ENCODE measurements around the gene BHLHA15.
A peak's percentile ranks its signal among the peaks of the same experiment; 100 is the strongest.

Gene BHLHA15

GRCh38 chr7:98189559-98189958 is 21.7 kb upstream of the BHLHA15 start:
- no peak for DNase-seq

GRCh38 chr7:98191668-98192431 is 19.4 kb upstream of the BHLHA15 start:
- DNase-seq, result no peak

- no peak for DNase-seq
Measured at GRCh38 chr7:98192781-98193457, 18.3 kb upstream of the BHLHA15 start.

GRCh38 chr7:98193474-98194180 is 17.6 kb upstream of the BHLHA15 start:
- no peak for DNase-seq

- no peak for DNase-seq
Measured at GRCh38 chr7:98194186-98194585, 17.1 kb upstream of the BHLHA15 start.

GRCh38 chr7:98194672-98195457 is 16.4 kb upstream of the BHLHA15 start:
- DNase-seq, result no peak

GRCh38 chr7:98196706-98197605 is 14.3 kb upstream of the BHLHA15 start:
- DNase-seq, result no peak

- DNase-seq, result no peak
Measured at GRCh38 chr7:98199131-98199530, 12.1 kb upstream of the BHLHA15 start.

GRCh38 chr7:98200364-98200763 is 10.9 kb upstream of the BHLHA15 start:
- no peak for DNase-seq

GRCh38 chr7:98202367-98203195 is 8.7 kb upstream of the BHLHA15 start:
- DNase-seq, result peak; percentile 77

GRCh38 chr7:98203261-98203963 is 7.8 kb upstream of the BHLHA15 start:
- no peak for DNase-seq

GRCh38 chr7:98203964-98204605 is 7.2 kb upstream of the BHLHA15 start:
- DNase-seq, result no peak

GRCh38 chr7:98204670-98205069 is 6.6 kb upstream of the BHLHA15 start:
- DNase-seq, result no peak

GRCh38 chr7:98205162-98205845 is 5.9 kb upstream of the BHLHA15 start:
- DNase-seq, result no peak

- no peak for DNase-seq
Measured at GRCh38 chr7:98206451-98207330, 4.5 kb upstream of the BHLHA15 start.

GRCh38 chr7:98209166-98209920 is 1.9 kb upstream of the BHLHA15 start:
- DNase-seq, result no peak

- no peak for DNase-seq
Measured at GRCh38 chr7:98210513-98211220, 572 bp upstream of the BHLHA15 start.

All from GDM1 (cell line).